ENCODE measurements around the gene FAM3C.
"Not testable (repeated sequence)": the region's sequence is repeated elsewhere in the genome, so short reads cannot be mapped to it uniquely, and the experiment has no call there.

FAM3C gene

GRCh38 chr7:121395961-121396757 is at the start of gene FAM3C:
Gene FAM3C (minus strand): TSS chr7:121396308. CDS start chr7:121382969, 13,339 bp downstream.
- peak; percentile 74 to 87 (median 80) for DNase-seq (ENCODE audit: low read depth in 2 of 3, low spot score in 1 of 3)

DNA sequence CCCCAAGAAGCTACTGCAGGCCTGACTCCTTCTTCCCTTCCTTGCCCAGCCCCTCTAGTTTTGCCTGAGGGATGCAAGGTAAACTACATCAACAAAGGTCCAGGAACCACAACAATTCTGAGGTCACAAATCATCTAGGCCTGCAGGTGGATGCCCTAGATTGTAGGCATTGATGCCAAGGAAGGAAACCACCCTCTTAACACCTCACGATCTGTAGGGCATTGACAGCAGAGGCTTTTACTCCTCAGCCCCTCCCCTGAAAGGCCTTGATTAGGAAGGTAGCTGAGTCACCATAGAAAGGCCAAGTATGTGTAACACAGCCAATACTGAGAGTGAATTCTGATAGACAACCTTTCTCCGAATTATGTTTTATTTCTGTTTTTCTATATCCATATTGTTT is 46.7 kb upstream of the FAM3C start:
- DNase-seq (ENCODE audit: low read depth in 2 of 3, low spot score in 1 of 3): peak in 1 of 3 donors; percentile 3

- no peak for DNase-seq (ENCODE audit: low read depth in 2 of 3, low spot score in 1 of 3)
These were observed 44.9 kb upstream of the FAM3C start for GRCh38 chr7:121440857-121441503.

DNA sequence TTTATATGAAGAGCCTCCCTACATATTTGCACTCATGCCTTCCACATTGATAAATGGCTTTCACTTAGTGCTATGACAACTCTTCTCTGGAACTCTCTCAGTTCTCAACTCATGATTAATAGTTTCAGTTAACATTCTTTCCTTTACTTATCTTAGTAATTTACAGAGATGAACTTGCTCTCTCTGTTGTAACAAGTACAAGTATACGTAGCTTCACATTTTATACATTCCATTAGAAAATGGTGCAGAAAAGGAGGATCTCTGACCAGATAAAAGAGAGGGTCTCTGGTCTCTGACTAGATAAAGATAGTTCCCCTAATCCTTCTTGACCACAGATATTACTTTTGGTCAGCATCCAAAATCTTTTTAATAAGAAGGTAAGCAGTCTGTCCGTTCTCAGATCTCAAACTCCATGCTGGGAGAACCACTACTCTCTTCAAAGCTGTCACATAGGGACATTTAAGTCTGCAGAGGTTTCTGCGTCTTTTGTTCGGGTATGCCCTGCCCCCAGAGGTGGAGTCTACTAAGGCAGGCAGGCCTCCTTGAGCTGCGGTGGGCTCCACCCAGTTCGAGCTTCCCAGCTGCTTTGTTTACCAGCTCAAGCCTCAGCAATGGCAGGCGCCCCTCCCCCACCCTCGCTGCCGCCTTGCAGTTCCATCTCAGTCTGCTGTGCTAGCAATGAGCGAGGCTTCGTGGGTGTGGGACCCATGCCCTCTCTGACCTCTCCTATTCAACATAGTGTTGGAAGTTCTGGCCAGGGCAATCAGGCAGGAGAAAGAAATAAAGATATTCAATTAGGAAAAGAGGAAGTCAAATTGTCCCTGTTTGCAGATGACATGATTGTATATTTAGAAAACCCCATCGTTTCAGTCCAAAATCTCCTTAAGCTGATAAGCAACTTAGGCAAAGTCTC is 42.2 kb upstream of the FAM3C start:
- peak; percentile 54 to 63 (median 62) for DNase-seq (ENCODE audit: low read depth in 2 of 3, low spot score in 1 of 3)

GRCh38 chr7:121437470-121437869 is 41.4 kb upstream of the FAM3C start:
- DNase-seq (ENCODE audit: low read depth in 2 of 3, low spot score in 1 of 3): no peak

DNA sequence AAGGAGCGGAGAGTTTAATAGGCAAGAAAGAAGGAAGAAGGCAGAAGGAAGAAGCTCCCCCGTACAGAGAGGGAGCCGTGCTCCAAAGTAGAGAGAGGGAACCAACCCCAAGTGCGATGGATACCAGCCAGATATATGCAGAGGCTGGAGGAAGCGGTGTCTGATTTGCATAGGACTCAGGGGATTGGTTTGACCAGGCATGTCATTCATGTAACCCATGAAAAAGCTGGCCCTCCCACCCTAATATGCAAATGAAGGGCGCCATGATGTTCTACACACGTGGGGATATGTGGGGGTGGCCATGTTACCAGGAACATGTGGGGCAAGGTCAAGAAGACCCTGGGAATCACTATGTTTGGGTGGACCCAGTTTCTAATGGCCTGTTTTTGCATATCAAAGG is 40.6 kb upstream of the FAM3C start:
- no peak for DNase-seq (ENCODE audit: low read depth in 2 of 3, low spot score in 1 of 3)

- no peak for DNase-seq (ENCODE audit: low read depth in 2 of 3, low spot score in 1 of 3)
These were observed 40.0 kb upstream of the FAM3C start for GRCh38 chr7:121436136-121436535.

DNA sequence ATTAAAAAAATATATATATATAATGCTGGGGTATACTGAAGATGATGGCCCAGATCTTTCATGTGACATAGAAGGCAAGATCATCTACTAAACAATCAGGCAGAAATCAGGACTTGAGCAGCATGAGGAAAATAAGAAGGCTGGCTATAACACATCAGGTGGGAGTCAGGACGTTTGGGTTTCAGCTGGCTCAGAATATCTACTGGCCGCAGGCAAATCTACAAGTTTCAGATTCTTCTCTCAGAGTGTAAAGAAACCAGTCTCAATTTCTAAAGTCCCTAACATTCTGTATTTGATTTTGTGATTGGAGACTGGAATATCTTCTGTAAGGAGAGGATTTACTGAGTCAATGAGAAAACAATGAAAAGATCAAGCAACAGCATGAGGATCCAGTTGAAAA is 37.7 kb upstream of the FAM3C start:
- no peak for DNase-seq (ENCODE audit: low read depth in 2 of 3, low spot score in 1 of 3)

- not testable (repeated sequence) for DNase-seq (ENCODE audit: low read depth in 2 of 3, low spot score in 1 of 3)
These were observed 36.4 kb upstream of the FAM3C start for GRCh38 chr7:121432486-121432885.

DNA sequence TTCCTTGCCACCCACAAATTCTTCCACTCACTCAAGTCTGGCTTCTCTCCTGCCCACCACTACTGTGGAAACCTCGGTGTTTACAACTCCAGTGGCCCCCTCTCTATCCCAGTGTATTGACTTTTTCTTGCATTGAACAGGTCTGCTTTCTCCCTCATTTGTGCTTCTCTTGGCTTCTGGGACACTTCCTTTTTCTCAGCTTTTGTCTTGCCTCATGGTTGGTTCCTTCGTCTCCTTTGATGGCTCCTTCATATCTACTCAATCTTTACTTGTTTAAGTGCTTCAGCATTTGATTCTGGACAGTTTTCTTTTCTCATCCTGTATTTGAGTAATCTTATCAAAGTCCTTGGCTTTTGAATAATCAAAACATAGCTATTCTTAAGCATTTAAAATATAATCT is 35.9 kb upstream of the FAM3C start:
- DNase-seq (ENCODE audit: low read depth in 2 of 3, low spot score in 1 of 3): no peak

- no peak for DNase-seq (ENCODE audit: low read depth in 2 of 3, low spot score in 1 of 3)
These were observed 35.4 kb upstream of the FAM3C start for GRCh38 chr7:121431389-121431995.

DNA sequence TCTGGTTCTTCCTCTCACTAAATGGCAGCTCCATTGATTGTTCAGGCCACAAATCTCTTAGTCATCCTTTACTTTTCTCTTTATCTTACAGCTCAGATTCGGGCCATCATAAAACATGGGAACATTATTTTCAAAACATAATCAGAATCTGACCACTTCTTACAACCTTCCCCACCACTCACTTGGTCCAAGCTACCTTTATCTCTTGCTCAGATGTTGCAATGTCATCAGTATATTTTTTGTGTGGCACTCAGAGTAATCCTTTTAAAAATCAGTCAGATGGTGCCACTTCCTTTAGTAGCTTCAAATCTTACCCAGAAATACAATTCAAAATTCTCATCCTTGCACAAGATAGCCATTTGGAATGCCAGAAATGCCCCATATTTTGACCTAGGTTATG is 34.5 kb upstream of the FAM3C start:
- DNase-seq (ENCODE audit: low read depth in 2 of 3, low spot score in 1 of 3): no peak

DNA sequence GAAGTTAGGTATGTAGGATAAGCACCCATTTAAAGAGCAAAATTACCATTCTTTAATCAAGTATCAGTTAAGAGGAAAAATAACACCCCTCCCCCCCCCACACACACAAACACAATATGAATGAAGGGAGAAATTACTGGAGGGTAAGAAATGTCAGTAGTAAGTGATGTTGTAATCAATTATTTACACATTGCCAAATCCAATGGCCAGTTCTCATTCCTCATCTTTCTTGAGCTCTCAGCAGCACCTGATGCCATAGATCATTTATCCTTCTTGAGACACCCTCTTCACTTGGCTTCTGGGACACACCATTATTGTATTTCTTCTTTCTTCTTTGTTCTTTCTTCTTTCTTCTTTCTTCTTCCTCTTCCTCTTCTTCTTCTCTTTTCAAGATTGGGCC is 33.7 kb upstream of the FAM3C start:
- DNase-seq (ENCODE audit: low read depth in 2 of 3, low spot score in 1 of 3): no peak

DNA sequence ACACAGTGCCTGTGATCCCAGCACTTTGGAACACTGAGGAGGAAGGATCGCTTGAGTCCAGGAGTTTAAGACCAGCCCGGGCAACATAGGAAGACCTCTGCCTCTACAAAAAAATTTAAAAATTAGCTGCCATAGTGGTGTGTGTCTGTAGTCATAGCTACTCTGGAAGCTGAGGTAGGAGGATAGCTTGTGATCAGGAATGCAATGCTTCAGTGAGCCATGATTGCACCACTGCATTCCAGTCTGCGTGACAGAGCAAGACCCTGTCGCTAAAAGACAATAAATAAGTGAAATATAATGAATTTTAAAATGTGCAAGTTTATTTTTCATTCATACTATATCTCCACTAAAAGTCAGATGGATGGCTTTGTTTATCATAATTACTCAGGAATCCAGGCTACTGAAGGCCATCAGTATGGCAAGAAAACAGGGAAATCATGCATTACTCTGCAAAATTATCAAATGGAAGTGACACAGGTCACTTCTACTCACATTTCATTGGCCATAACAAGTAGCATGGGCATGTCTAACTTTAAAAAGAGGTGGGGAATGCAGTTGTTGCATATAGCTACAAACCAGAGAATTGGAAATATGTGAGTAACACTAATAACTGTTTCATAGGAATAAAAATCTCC is 32.9 kb upstream of the FAM3C start:
- no peak for DNase-seq (ENCODE audit: low read depth in 2 of 3, low spot score in 1 of 3)

DNA sequence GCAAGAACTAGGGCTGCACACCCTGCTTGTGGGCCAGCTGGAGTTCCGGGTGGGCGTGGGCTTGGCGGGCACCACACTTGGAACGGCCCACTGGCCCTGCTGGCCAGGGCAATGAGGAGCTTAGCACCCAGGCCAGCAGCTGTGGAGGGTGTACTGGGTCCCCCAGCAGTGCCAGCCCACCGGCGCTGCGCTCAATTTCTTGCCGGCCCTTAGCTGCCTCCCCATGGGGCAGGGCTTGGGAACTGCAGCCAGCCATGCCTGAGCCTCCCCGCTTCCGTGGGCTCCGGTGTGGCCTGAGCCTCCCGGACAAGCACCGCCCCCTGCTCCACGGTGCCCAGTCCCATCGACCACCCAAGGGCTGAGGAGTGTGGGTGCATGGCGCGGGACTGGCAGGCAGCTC is 25.6 kb upstream of the FAM3C start:
- not testable (repeated sequence) for DNase-seq (ENCODE audit: low read depth in 2 of 3, low spot score in 1 of 3)

DNA sequence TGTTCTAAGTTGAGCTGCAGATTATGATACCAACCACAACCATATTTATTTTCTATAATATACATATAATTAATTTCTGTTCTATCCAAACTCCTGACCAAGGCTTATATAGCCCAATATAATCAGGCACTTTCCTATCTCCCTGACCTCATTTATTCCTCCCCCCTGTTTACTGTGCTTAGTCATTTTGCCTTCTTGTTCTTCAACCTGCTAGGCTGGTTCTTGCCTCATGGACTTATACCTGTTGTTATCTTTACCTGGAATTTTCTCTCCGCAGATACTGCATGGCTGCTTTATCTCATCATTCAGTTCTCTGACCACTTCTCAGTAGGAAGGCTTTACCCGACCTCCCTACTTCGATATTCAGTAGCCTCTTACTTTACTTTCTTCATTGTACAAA is 24.9 kb upstream of the FAM3C start:
- DNase-seq (ENCODE audit: low read depth in 2 of 3, low spot score in 1 of 3): no peak

- no peak for DNase-seq (ENCODE audit: low read depth in 2 of 3, low spot score in 1 of 3)
These were observed 23.4 kb upstream of the FAM3C start for GRCh38 chr7:121419201-121420148.

DNA sequence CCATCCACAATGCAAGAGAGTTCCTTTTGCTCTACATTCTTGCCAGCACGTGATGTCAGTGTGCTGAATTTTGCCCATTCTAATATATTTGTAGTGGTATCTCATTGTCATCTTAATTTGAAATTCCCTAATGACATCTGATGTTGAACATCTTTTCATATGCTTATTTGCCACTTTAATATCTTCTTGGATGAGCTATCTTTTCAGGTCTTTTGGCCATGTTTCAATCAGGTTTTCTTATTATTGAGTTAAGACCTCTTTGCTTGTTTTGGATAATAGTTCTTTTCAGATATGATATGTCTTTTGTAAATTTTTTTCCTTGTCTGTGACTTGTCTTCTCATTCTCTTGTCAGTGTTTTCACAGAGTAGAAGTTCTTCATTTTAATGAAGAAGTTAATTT is 20.4 kb upstream of the FAM3C start:
- DNase-seq (ENCODE audit: low read depth in 2 of 3, low spot score in 1 of 3): no peak

- DNase-seq (ENCODE audit: low read depth in 2 of 3, low spot score in 1 of 3): no peak
These were observed 18.3 kb upstream of the FAM3C start for GRCh38 chr7:121414436-121414835.

DNA sequence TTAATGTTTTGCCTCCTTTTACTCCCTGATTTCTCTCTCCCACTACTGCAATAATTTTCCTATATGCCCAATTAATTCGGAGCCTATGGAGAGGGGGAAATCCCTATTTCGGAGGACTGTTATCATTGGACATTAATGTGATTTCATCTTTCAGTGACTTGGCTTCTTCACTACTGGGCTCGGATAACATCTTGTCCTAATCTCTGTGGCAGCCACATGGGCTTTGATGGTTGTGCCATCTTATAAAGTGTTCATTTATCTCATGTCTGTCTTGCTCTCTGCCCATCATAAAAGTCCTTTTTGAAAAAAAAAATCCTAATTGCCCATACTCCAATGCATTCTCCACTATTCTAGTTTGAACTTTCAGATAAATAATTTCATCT is 15.5 kb upstream of the FAM3C start:
- DNase-seq (ENCODE audit: low read depth in 2 of 3, low spot score in 1 of 3): no peak
